RWPE1 (cell line): ENCODE measurements around the gene KRTAP5-8.

Experiments used
- CTCF ChIA-PET: fragments of 350-600 bp; sonication (Branson Sonifier 250); formaldehyde crosslinking; extraction: SDS; loops from one replicate; lab custom pipeline; 2021; lab: Yijun Ruan, JAX
- POLR2A ChIA-PET: fragments of 400-600 bp; formaldehyde crosslinking; extraction: SDS; loops from one replicate; lab custom pipeline; 2020; ENCODE audit warnings: antibody characterized with exemption; ENCODE audit not compliant: low non-redundant PET; lab: Yijun Ruan, JAX
- DNase-seq: peaks from one replicate; pipeline ENCODE4 v3.0.0; 2012; ENCODE audit warnings: low spot score
- H3K27ac ChIP-seq: fragments of 450-650 bp; 2 replicates; pipeline ENCODE4 v1.5.1; 2017
- TF ChIP-seq, protein P1 (sequence below): fragments of 450-650 bp; conservative IDR thresholded peaks from 2 replicates; pipeline ENCODE4 v1.5.1; 2017; ENCODE audit warnings: low read depth, mild to moderate bottlenecking

KRTAP5-8 gene

DNA sequence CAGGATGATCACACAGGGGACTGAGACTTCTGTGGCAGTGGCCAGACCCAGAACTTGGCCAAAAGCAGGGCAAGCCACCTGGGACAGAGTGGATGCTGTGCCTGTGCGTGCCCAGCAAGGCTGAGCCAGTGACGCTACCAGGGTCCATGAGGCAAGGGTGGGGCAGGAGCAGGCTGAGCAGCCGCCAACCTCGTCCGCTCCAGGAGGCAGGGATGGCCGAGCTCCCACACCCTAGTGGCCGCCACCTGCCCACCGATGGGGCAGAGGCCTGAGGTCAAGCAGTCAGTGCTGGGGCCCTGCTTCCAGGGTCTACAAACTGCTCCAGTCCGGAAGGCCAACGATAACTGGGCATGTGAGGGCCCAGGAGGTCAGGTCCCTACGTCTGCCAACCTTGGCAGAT lies 17.7 kb downstream of the KRTAP5-8 start:
- ChIA-PET POLR2A (no interaction called here), CTCF (no interaction called here)
- no peak for DNase-seq
- TF ChIP-seq, protein P1, sequence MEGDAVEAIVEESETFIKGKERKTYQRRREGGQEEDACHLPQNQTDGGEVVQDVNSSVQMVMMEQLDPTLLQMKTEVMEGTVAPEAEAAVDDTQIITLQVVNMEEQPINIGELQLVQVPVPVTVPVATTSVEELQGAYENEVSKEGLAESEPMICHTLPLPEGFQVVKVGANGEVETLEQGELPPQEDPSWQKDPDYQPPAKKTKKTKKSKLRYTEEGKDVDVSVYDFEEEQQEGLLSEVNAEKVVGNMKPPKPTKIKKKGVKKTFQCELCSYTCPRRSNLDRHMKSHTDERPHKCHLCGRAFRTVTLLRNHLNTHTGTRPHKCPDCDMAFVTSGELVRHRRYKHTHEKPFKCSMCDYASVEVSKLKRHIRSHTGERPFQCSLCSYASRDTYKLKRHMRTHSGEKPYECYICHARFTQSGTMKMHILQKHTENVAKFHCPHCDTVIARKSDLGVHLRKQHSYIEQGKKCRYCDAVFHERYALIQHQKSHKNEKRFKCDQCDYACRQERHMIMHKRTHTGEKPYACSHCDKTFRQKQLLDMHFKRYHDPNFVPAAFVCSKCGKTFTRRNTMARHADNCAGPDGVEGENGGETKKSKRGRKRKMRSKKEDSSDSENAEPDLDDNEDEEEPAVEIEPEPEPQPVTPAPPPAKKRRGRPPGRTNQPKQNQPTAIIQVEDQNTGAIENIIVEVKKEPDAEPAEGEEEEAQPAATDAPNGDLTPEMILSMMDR = no peak
- no peak overlapping the region for H3K27ac ChIP-seq

GRCh38 chr11:71556018-71556417 lies 18.2 kb downstream of the KRTAP5-8 start:
- TF ChIP-seq, protein P1 = no peak
- no peak overlapping the region for H3K27ac ChIP-seq
- DNase-seq = no peak
- ChIA-PET CTCF (no interaction called here), POLR2A (no interaction called here)

DNA sequence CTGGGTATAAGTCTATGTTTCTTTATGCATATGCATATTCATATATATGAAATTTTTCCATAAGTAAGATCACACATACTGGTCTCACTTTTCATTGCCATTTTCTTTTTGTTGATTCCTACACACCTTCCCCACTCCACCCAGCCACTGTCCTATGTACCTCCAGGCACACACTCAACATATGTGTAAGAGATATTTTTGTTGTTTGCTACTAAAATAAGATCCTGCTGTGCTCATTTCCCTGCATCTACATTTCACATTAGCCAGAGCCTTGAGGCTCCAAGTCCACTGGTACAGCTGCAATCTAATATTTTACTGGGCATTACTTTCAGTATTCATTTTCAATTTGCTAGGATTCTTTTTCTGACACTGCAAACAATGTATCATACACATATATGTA lies 19.4 kb downstream of the KRTAP5-8 start:
- no peak for DNase-seq
- ChIA-PET POLR2A (no interaction called here), CTCF (no interaction called here)
- no peak overlapping the region for H3K27ac ChIP-seq
- TF ChIP-seq, protein P1 = no peak

- TF ChIP-seq, protein P1 = no peak
- ChIA-PET POLR2A (no interaction called here), CTCF (interaction anchor here (0.8 kb wide), 1 partner anchor 22 kb away, joined by 3 read pairs; no protein-coding TSS in a partner anchor)
- DNase-seq = no peak
- no peak overlapping the region for H3K27ac ChIP-seq
Measured at GRCh38 chr11:71558996-71559395, 21.2 kb downstream of the KRTAP5-8 start.

- no peak for DNase-seq
- ChIA-PET CTCF (no interaction called here), POLR2A (no interaction called here)
- no peak overlapping the region for H3K27ac ChIP-seq
- TF ChIP-seq, protein P1 = no peak
Measured at GRCh38 chr11:71562120-71562519, 24.3 kb downstream of the KRTAP5-8 start.

GRCh38 chr11:71563406-71563805 lies 25.6 kb downstream of the KRTAP5-8 start:
- TF ChIP-seq, protein P1 = no peak
- peak; percentile 30 for DNase-seq
- CTCF ChIA-PET = interaction anchor here (0.6 to 0.7 kb wide), 3 partner anchors 21 to 1404 kb away, joined by 3 read pairs; no protein-coding TSS in a partner anchor
- no peak overlapping the region for H3K27ac ChIP-seq
- POLR2A ChIA-PET = no interaction called here
